ENCODE measurements around the gene CNNM2. TPM values are rescaled to one million over a fixed set of nuclear protein-coding genes. Genes with fewer than 3 reads are reported as not detected.
A peak's percentile ranks its signal among the peaks of the same experiment; 100 is the strongest.

CNNM2 gene
- 1 to 10 TPM in 1 of 2 donors, under 1 TPM in 1; 0.88 to 1.1 TPM for polyA plus RNA-seq

DNA sequence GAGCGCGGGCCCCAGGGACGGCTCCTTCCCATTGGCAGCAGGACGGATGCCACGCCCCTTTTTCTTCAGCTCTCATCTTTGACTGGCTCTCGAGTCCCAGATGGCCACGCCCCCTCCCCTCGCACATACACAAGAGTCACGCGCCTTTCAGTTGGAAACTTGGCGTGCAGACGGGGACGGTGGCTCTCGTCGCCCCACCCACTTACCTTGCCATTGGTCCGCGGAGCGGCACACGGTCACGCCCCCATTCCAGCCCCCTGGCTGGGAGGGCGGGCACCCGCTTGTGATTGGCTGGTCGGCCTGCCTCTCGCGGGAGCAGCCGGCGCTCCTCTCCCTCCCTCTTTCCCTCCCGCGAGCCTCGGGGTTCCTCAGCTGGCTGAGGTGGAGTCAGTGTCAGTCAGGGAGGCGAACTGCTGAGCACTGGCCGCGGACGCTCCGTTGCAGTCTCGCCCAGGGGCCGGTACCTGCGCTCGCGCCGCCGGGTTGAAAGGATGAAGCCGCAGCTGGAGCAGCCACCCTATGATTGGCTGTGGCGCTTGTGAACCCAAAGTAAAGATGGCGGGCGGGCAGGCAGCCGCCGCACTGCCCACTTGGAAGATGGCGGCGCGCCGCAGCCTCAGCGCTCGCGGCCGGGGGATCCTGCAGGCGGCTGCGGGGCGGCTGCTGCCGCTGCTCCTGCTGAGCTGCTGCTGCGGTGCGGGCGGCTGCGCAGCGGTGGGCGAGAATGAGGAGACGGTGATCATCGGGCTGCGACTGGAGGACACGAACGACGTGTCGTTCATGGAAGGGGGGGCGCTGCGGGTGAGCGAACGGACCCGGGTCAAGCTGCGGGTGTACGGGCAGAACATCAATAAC, at the start of gene CNNM2:
TSS of gene CNNM2 (plus strand) at position 333 of the 855 bp plus-strand sequence. CDS start at position 520, 187 bp downstream.
- Histone ChIP-seq H3K4me3 (ENCODE audit: low read depth in 1 of 2, low read length in 2 of 2) (peak within 1 kb of the TSS; percentile 64 to 99), H3K4me1 (ENCODE audit: control insufficient read depth in 2 of 2, insufficient read depth in 2 of 2, low read length in 1 of 2) (peaks cover 8% of the 10 kb centered on the region in 2 donors), H3K27me3 (ENCODE audit: control insufficient read depth in 1 of 2, insufficient read depth in 2 of 2, low read length in 2 of 2) (no peaks in the 10 kb centered on the region), H3K36me3 (ENCODE audit: control insufficient read depth in 2 of 2, insufficient read depth in 2 of 2, low read length in 1 of 2) (no peaks in the 10 kb centered on the region), H3K27ac (ENCODE audit: low read depth in 2 of 2, low read length in 1 of 2) (peak within 1 kb of the TSS; percentile 80 to 89), H3K9me3 (ENCODE audit: control insufficient read depth in 2 of 2, insufficient read depth in 1 of 2, low read depth in 1 of 2, low read length in 1 of 2) (no peaks in the 10 kb centered on the region)
- 0 to 1% methylated on average over 72 to 80 of the region's 80 CpGs for WGBS, 2 donors

DNA sequence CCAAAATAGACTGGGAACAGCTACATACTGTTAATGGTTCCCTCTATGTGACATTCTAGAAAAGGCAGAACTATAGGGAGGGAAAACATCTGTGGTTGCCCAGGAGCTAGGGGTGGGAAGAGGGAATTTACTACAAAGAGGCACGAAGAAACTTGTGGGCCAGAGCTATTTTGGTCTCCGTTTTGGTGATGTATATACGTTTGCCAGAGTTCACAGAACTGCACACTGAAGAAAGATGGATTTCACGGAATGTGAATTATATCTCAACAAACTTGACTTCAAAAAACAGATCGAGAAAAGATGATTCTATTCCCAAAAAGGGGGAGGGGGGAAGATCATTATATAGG, 49.2 kb upstream of the CNNM2 start:
- no peaks in the 10 kb centered on the region for H3K36me3 ChIP-seq (ENCODE audit: control insufficient read depth in 2 of 2, insufficient read depth in 2 of 2, low read length in 1 of 2)
- no peaks in the 10 kb centered on the region for H3K27me3 ChIP-seq (ENCODE audit: control insufficient read depth in 1 of 2, insufficient read depth in 2 of 2, low read length in 2 of 2)
- H3K4me3 ChIP-seq (ENCODE audit: low read depth in 1 of 2, low read length in 2 of 2): peak overlapping the region; percentile 48 to 52
- H3K9me3 ChIP-seq (ENCODE audit: control insufficient read depth in 2 of 2, insufficient read depth in 1 of 2, low read depth in 1 of 2, low read length in 1 of 2): no peaks in the 10 kb centered on the region
- H3K27ac ChIP-seq (ENCODE audit: low read depth in 2 of 2, low read length in 1 of 2): no peak overlapping the region
- 22 to 25% methylated on average over 5 of the region's 5 CpGs for WGBS, 2 donors
- peaks cover 3 to 10% of the 10 kb centered on the region in 2 donors for H3K4me1 ChIP-seq (ENCODE audit: control insufficient read depth in 2 of 2, insufficient read depth in 2 of 2, low read length in 1 of 2)

DNA sequence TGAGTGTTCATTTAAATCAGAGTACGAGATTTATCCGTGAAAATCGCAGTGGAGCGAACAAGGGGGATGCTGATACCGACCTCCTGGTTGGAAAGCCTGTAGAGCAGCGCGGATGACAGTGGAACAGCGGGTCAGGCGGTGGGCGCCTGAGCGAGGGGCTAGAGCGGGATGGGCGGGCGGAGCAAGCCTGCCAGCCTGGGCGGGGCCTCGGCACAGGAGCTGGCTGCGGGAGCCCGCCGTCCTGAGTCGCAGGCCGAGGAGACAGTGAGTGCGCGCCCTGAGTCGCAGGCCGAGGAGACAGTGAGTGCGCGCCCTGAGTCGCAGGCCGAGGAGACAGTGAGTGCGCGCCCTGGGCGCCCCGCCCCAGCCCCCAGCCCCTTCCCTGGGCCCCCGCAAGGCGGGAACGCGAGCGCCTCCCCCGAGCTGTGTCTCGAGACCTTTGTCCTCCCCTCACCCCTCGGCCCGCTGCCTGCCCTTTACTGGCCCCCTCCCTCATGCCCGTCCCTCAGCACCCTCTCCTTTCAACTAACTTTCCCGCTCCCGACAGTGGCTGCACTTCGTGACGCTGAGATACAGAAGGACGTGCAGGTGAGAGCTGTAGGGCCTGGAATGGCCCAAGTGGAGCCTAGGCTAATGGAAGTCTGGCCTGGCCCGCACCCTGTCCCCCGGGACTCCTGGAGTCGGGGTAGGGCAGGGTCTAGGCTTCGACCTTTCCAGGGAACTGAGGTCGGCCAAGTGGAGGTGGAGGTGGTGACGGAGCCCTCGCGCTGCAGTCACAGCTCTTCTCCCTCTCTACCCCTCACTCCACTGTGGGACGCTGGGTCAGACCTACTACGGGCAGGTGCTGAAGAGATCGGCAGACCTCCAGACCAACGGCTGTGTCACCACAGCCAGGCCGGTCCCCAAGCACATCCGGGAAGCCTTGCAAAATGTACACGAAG, 48.6 kb upstream of the CNNM2 start, which contains the start of gene AS3MT:
TSS of gene AS3MT (plus strand) at position 213 of the 941 bp plus-strand sequence. CDS start at position 336, 123 bp downstream.
- 5 to 10% methylated on average over 36 to 63 of the region's 63 CpGs for WGBS, 2 donors
- H3K27me3 ChIP-seq (ENCODE audit: control insufficient read depth in 1 of 2, insufficient read depth in 2 of 2, low read length in 2 of 2): no peaks in the 10 kb centered on the region
- no peaks in the 10 kb centered on the region for H3K9me3 ChIP-seq (ENCODE audit: control insufficient read depth in 2 of 2, insufficient read depth in 1 of 2, low read depth in 1 of 2, low read length in 1 of 2)
- no peak within 1 kb of the TSS for H3K27ac ChIP-seq (ENCODE audit: low read depth in 2 of 2, low read length in 1 of 2)
- peak within 1 kb of the TSS; percentile 48 to 52 for H3K4me3 ChIP-seq (ENCODE audit: low read depth in 1 of 2, low read length in 2 of 2)
- H3K36me3 ChIP-seq (ENCODE audit: control insufficient read depth in 2 of 2, insufficient read depth in 2 of 2, low read length in 1 of 2): no peaks in the 10 kb centered on the region
- H3K4me1 ChIP-seq (ENCODE audit: control insufficient read depth in 2 of 2, insufficient read depth in 2 of 2, low read length in 1 of 2): peaks cover 3 to 10% of the 10 kb centered on the region in 2 donors

DNA sequence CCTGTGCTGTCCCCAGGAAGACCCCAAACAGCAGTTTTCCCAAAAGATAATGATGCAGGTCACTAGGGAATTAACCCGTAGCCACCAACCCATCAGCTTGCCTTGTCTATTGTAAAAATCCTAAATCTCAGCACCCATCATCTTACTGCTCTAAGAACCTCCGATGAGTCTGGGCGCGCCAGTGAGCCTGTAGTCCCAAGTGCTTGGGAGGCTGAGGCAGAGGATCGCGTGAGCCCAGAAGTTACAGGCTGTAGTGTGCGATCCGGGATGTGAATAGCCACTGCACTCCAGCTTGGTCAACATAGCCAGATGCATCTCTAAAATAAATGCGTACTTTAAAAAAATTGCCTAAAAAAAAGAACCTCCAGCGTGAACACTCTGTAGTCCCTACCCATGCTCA, 47.9 kb upstream of the CNNM2 start:
- Histone ChIP-seq H3K27me3 (ENCODE audit: control insufficient read depth in 1 of 2, insufficient read depth in 2 of 2, low read length in 2 of 2) (no peaks in the 10 kb centered on the region), H3K27ac (ENCODE audit: low read depth in 2 of 2, low read length in 1 of 2) (no peak overlapping the region), H3K4me3 (ENCODE audit: low read depth in 1 of 2, low read length in 2 of 2) (no peak overlapping the region), H3K36me3 (ENCODE audit: control insufficient read depth in 2 of 2, insufficient read depth in 2 of 2, low read length in 1 of 2) (no peaks in the 10 kb centered on the region), H3K9me3 (ENCODE audit: control insufficient read depth in 2 of 2, insufficient read depth in 1 of 2, low read depth in 1 of 2, low read length in 1 of 2) (no peaks in the 10 kb centered on the region), H3K4me1 (ENCODE audit: control insufficient read depth in 2 of 2, insufficient read depth in 2 of 2, low read length in 1 of 2) (peaks cover 3 to 10% of the 10 kb centered on the region in 2 donors)
- 88% methylated on average over 10 of the region's 10 CpGs for WGBS, 2 donors

DNA sequence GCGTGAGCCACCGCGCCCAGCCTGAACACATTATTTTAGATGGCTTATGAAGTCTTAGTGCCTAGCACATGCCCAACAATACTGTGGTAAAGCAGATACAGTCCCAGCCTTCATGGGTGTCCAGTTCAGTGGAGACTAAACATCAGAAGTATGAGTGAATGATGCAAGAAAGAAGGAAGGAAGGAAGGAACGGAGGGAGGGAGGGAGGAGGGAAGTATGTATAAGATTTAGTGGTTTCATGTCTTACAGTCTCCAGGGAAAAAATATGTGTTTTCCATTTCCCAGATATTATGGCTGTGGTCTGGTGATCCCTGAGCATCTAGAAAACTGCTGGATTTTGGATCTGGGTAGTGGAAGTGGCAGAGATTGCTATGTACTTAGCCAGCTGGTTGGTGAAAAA, 45.9 kb upstream of the CNNM2 start:
- WGBS, 2 donors: 91% methylated on average over 4 of the region's 4 CpGs
- Histone ChIP-seq H3K9me3 (ENCODE audit: control insufficient read depth in 2 of 2, insufficient read depth in 1 of 2, low read depth in 1 of 2, low read length in 1 of 2) (no peaks in the 10 kb centered on the region), H3K4me1 (ENCODE audit: control insufficient read depth in 2 of 2, insufficient read depth in 2 of 2, low read length in 1 of 2) (peaks cover 3 to 10% of the 10 kb centered on the region in 2 donors), H3K27ac (ENCODE audit: low read depth in 2 of 2, low read length in 1 of 2) (no peak overlapping the region), H3K4me3 (ENCODE audit: low read depth in 1 of 2, low read length in 2 of 2) (no peak overlapping the region), H3K36me3 (ENCODE audit: control insufficient read depth in 2 of 2, insufficient read depth in 2 of 2, low read length in 1 of 2) (peaks cover 0 to 2% of the 10 kb centered on the region in 2 donors), H3K27me3 (ENCODE audit: control insufficient read depth in 1 of 2, insufficient read depth in 2 of 2, low read length in 2 of 2) (no peaks in the 10 kb centered on the region)

DNA sequence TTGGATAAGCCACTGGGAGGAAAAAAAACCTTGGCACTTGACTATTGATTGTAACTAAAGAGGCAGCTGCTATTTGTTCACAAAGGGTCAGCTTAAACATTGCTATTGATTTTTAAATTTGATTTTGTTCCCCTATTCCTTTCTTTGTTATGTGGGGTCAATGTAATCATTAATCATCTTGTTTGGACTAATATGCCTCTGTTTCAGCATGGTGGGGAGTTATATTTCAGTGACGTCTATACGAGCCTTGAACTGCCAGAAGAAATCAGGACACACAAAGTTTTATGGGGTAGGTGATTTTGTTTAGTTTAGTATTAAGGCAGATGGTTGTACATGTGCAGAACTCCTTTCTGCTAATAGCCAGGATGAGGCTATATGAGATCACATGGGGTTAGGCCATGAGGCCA, 41.3 kb upstream of the CNNM2 start:
- Histone ChIP-seq H3K27ac (ENCODE audit: low read depth in 2 of 2, low read length in 1 of 2) (no peak overlapping the region), H3K27me3 (ENCODE audit: control insufficient read depth in 1 of 2, insufficient read depth in 2 of 2, low read length in 2 of 2) (no peaks in the 10 kb centered on the region), H3K4me3 (ENCODE audit: low read depth in 1 of 2, low read length in 2 of 2) (no peak overlapping the region), H3K4me1 (ENCODE audit: control insufficient read depth in 2 of 2, insufficient read depth in 2 of 2, low read length in 1 of 2) (no peaks in the 10 kb centered on the region), H3K36me3 (ENCODE audit: control insufficient read depth in 2 of 2, insufficient read depth in 2 of 2, low read length in 1 of 2) (peaks cover 0 to 2% of the 10 kb centered on the region in 2 donors), H3K9me3 (ENCODE audit: control insufficient read depth in 2 of 2, insufficient read depth in 1 of 2, low read depth in 1 of 2, low read length in 1 of 2) (no peaks in the 10 kb centered on the region)
- 55 to 82% methylated on average over 2 of the region's 2 CpGs for WGBS, 2 donors

DNA sequence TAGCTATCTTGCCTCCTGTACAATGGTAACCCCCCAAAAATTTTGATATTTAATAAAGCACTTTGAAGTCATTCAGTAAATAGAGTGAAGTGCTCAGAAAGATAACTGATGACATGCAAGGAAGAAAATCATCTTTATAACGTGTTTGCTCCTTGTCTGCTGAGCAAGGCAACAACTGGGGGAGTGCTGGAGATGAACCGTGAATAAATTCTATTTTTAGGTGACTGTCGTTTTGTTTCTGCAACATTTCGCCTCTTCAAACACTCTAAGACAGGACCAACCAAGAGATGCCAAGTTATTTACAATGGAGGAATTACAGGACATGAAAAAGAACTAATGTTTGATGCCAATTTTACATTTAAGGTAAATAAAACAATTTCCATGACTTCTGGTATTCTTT, 39.5 kb upstream of the CNNM2 start:
- H3K27me3 ChIP-seq (ENCODE audit: control insufficient read depth in 1 of 2, insufficient read depth in 2 of 2, low read length in 2 of 2): no peaks in the 10 kb centered on the region
- H3K36me3 ChIP-seq (ENCODE audit: control insufficient read depth in 2 of 2, insufficient read depth in 2 of 2, low read length in 1 of 2): peaks cover 0 to 2% of the 10 kb centered on the region in 2 donors
- no peaks in the 10 kb centered on the region for H3K9me3 ChIP-seq (ENCODE audit: control insufficient read depth in 2 of 2, insufficient read depth in 1 of 2, low read depth in 1 of 2, low read length in 1 of 2)
- 68 to 79% methylated on average over 4 of the region's 4 CpGs for WGBS, 2 donors
- H3K4me1 ChIP-seq (ENCODE audit: control insufficient read depth in 2 of 2, insufficient read depth in 2 of 2, low read length in 1 of 2): no peaks in the 10 kb centered on the region
- no peak overlapping the region for H3K4me3 ChIP-seq (ENCODE audit: low read depth in 1 of 2, low read length in 2 of 2)
- H3K27ac ChIP-seq (ENCODE audit: low read depth in 2 of 2, low read length in 1 of 2): no peak overlapping the region

DNA sequence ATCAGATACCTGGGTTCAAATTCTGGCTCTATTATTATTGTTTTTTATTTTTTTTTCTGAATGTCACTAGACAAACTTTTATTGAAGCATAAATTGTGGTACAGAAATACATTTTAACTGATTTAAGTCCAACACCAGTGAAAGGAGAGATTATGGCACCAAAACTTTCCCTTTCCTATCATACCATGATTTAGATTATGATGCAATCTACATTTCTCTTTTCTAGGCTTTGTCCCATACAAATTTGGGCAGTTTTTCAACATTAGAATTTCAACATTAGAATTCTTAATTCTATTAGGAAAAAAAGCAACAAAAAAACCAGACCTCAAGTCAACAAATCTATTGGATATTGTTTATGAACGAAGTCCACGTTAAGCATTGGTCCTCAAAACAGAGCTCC, 37.8 kb upstream of the CNNM2 start:
- Histone ChIP-seq H3K4me1 (ENCODE audit: control insufficient read depth in 2 of 2, insufficient read depth in 2 of 2, low read length in 1 of 2) (no peaks in the 10 kb centered on the region), H3K4me3 (ENCODE audit: low read depth in 1 of 2, low read length in 2 of 2) (no peak overlapping the region), H3K9me3 (ENCODE audit: control insufficient read depth in 2 of 2, insufficient read depth in 1 of 2, low read depth in 1 of 2, low read length in 1 of 2) (no peaks in the 10 kb centered on the region), H3K27ac (ENCODE audit: low read depth in 2 of 2, low read length in 1 of 2) (no peak overlapping the region), H3K36me3 (ENCODE audit: control insufficient read depth in 2 of 2, insufficient read depth in 2 of 2, low read length in 1 of 2) (peaks cover 0 to 2% of the 10 kb centered on the region in 2 donors), H3K27me3 (ENCODE audit: control insufficient read depth in 1 of 2, insufficient read depth in 2 of 2, low read length in 2 of 2) (no peaks in the 10 kb centered on the region)
- WGBS, 2 donors: 91 to 93% methylated on average over 2 of the region's 2 CpGs

DNA sequence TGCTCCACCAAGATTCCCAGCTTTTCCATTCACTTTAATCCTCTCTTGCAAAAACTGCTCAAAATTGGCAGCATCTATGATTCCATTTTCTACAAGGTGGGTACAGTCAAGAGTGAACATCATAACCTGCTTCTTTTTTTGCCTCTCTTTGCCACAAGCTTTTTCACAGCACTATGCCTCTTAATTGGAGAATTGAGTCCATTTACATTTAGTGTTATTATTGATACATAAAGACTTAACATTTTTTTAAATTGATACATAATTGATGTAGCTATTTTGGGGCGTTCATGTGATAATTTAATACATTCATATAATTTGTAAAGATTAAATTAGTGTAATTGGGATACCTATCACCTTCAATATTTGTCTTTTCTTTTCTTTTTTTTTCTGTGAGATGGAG, 30.0 kb upstream of the CNNM2 start:
- no peak overlapping the region for H3K4me3 ChIP-seq (ENCODE audit: low read depth in 1 of 2, low read length in 2 of 2)
- 98% methylated on average over 1 of the region's 1 CpG for WGBS, 2 donors
- H3K36me3 ChIP-seq (ENCODE audit: control insufficient read depth in 2 of 2, insufficient read depth in 2 of 2, low read length in 1 of 2): no peaks in the 10 kb centered on the region
- H3K27ac ChIP-seq (ENCODE audit: low read depth in 2 of 2, low read length in 1 of 2): no peak overlapping the region
- H3K9me3 ChIP-seq (ENCODE audit: control insufficient read depth in 2 of 2, insufficient read depth in 1 of 2, low read depth in 1 of 2, low read length in 1 of 2): no peaks in the 10 kb centered on the region
- no peaks in the 10 kb centered on the region for H3K4me1 ChIP-seq (ENCODE audit: control insufficient read depth in 2 of 2, insufficient read depth in 2 of 2, low read length in 1 of 2)
- no peaks in the 10 kb centered on the region for H3K27me3 ChIP-seq (ENCODE audit: control insufficient read depth in 1 of 2, insufficient read depth in 2 of 2, low read length in 2 of 2)

All from esophagus (tissue), 2 donors.